K562 (cell line): ENCODE data around the gene AKNA. TPM values are rescaled to one million over a fixed set of nuclear protein-coding genes. Genes with fewer than 3 reads are reported as not detected.

Source experiments
- ARID1B ChIP-seq: fragments of 450-650 bp; IDR thresholded peaks from 2 replicates; pipeline ENCODE4 v1.6.1; 2016; ENCODE audit warnings: antibody characterized with exemption, mild to moderate bottlenecking, inconsistent platforms
- BCL6 ChIP-seq: fragments of 250-450 bp; sonication (Bioruptor Pico); IDR thresholded peaks from 2 replicates; pipeline ENCODE4 v1.4.0; 2020
- C11orf30 ChIP-seq: fragments of 450-650 bp; IDR thresholded peaks from 2 replicates; pipeline ENCODE4 v1.6.1; 2016; ENCODE audit warnings: low read depth, mild to moderate bottlenecking
- GABPB1 ChIP-seq: sonication (generic); formaldehyde crosslinking; IDR thresholded peaks from 2 replicates; pipeline ENCODE4 v1.8.0; 2022; ENCODE audit warnings: mild to moderate bottlenecking, missing genetic modification reagents
- HNRNPL ChIP-seq: fragments of 200-400 bp; formaldehyde crosslinking; IDR thresholded peaks from 2 replicates; pipeline ENCODE4 v1.6.1; 2017; ENCODE audit warnings: low read depth, mild to moderate bottlenecking, low read length
- KHSRP ChIP-seq: fragments of 450-650 bp; IDR thresholded peaks from 2 replicates; pipeline ENCODE4 v1.6.1; 2017
- MED1 ChIP-seq: sonication (generic); formaldehyde crosslinking; IDR thresholded peaks from 2 replicates; pipeline ENCODE4 v1.8.1; 2023; ENCODE audit warnings: missing genetic modification reagents, borderline replicate concordance
- MEF2A ChIP-seq: IDR thresholded peaks from 2 replicates; pipeline ENCODE4 v1.6.1; 2011; ENCODE audit warnings: low read depth, mild to moderate bottlenecking, low read length, moderate library complexity; ENCODE audit not compliant: control insufficient read depth
- NCOR1 ChIP-seq: fragments of 450-650 bp; IDR thresholded peaks from 2 replicates; pipeline ENCODE4 v1.6.1; 2016; ENCODE audit warnings: mild to moderate bottlenecking, moderate library complexity
- NUFIP1 ChIP-seq: fragments of 450-650 bp; IDR thresholded peaks from 2 replicates; pipeline ENCODE4 v1.6.1; 2018; ENCODE audit not compliant: partially characterized antibody
- PCBP2 ChIP-seq: fragments of 200-400 bp; formaldehyde crosslinking; IDR thresholded peaks from 2 replicates; pipeline ENCODE4 v1.6.1; 2018; ENCODE audit warnings: low read length, low read depth, mild to moderate bottlenecking, moderate library complexity; ENCODE audit not compliant: poor library complexity, severe bottlenecking
- PHB ChIP-seq: fragments of 250-450 bp; sonication (Bioruptor Pico); IDR thresholded peaks from 2 replicates; pipeline ENCODE4 v1.5.0; 2021
- POLR3G ChIP-seq: IDR thresholded peaks from 2 replicates; pipeline ENCODE4 v1.6.1; 2011; ENCODE audit not compliant: insufficient read length, insufficient replicate concordance; ENCODE audit errors: extremely low read depth
- PRDM10 ChIP-seq: fragments of 450-650 bp; IDR thresholded peaks from 2 replicates; pipeline ENCODE4 v1.6.1; 2018; ENCODE audit not compliant: partially characterized antibody
- RBM14 ChIP-seq: fragments of 200-400 bp; formaldehyde crosslinking; IDR thresholded peaks from 2 replicates; pipeline ENCODE4 v1.6.1; 2018; ENCODE audit warnings: low read depth, mild to moderate bottlenecking, low read length, moderate library complexity, borderline replicate concordance; ENCODE audit not compliant: insufficient read depth
- SP1 ChIP-seq: sonication (generic); formaldehyde crosslinking; IDR thresholded peaks from 2 replicates; pipeline ENCODE4 v1.8.1; 2022; ENCODE audit warnings: mild to moderate bottlenecking, missing genetic modification reagents
- SRSF3 ChIP-seq: fragments of 200-400 bp; formaldehyde crosslinking; IDR thresholded peaks from 2 replicates; pipeline ENCODE4 v1.6.1; 2016; ENCODE audit warnings: mild to moderate bottlenecking, low read length, moderate library complexity; ENCODE audit not compliant: insufficient read depth
- STAG1 ChIP-seq: sonication (generic); formaldehyde crosslinking; IDR thresholded peaks from 2 replicates; pipeline ENCODE4 v1.5.0; 2020; ENCODE audit warnings: missing genetic modification reagents, borderline replicate concordance
- TAF15 ChIP-seq: fragments of 200-400 bp; formaldehyde crosslinking; IDR thresholded peaks from 2 replicates; pipeline ENCODE4 v1.6.1; 2017; ENCODE audit warnings: mild to moderate bottlenecking, low read depth, low read length, moderate library complexity
- TBP ChIP-seq: optimal IDR thresholded peaks from 2 replicates; pipeline ENCODE3; 2011; ENCODE audit warnings: low read depth, low read length, improper control_type of control experiment
- ZFP30 ChIP-seq: fragments of 250-450 bp; sonication (Bioruptor Pico); IDR thresholded peaks from 2 replicates; pipeline ENCODE4 v1.8.0; 2022; ENCODE audit warnings: moderate library complexity, mild to moderate bottlenecking, inconsistent platforms, borderline replicate concordance
- ZNF239 ChIP-seq: fragments of 250-450 bp; sonication (Bioruptor Pico); IDR thresholded peaks from 2 replicates; pipeline ENCODE4 v1.4.0; 2020; ENCODE audit warnings: mild to moderate bottlenecking
- ZNF347 ChIP-seq: fragments of 450-650 bp; formaldehyde crosslinking; IDR thresholded peaks from 2 replicates; pipeline ENCODE4 v1.4.0; 2020; ENCODE audit warnings: low read depth, mild to moderate bottlenecking, moderate library complexity
- ZNF551 ChIP-seq: fragments of 250-450 bp; sonication (Bioruptor Pico); IDR thresholded peaks from 2 replicates; pipeline ENCODE4 v1.5.0; 2021; ENCODE audit warnings: mild to moderate bottlenecking, moderate library complexity
- polyA plus RNA-seq, 8 experiments: library from polyadenylated mRNA; depleted of rRNA in 4 of 8; stranded (reverse) in 5 of 8; unstranded in 3 of 8; fragments of >200 nt; fragmentation: Nextera tagmentation in 2 of 8; fragmentation: Illumina TruSeq in 1 of 8; extraction: Ambion mirVana in 2 of 8; extraction: Trizol in 1 of 8; gene quantifications; 2 replicates each; pipeline versions ENCODE4 v1.2.1 to v1.2.3, GENCODE V29; 2011 to 2014; ENCODE audit warnings: inconsistent platforms in 1 of 8, missing spikeins in 1 of 8
- total RNA-seq, 7 experiments: library from RNA; depleted of rRNA in 6 of 7; stranded (reverse); fragments of >200 nt in 6 of 7; fragmentation: Illumina TruSeq in 2 of 7; extraction: Trizol in 2 of 7; gene quantifications; 2 replicates each; pipeline versions ENCODE4 v1.2.1 to v1.2.3, GENCODE V29; 2011 to 2021; ENCODE audit warnings: low replicate concordance in 1 of 7
- TF ChIP-seq, protein P1 (sequence below): fragments of 250-450 bp; sonication (Bioruptor Pico); IDR thresholded peaks from 2 replicates; pipeline ENCODE4 v1.9.0; 2021; ENCODE audit warnings: mild to moderate bottlenecking
- TF ChIP-seq, protein P2 (sequence below): sonication (generic); formaldehyde crosslinking; IDR thresholded peaks from 2 replicates; pipeline ENCODE4 v1.8.0; 2023; ENCODE audit warnings: mild to moderate bottlenecking, missing genetic modification reagents

AKNA gene
- total and polyA plus RNA-seq, 9 of the 15 experiments (the other 6 are each of a cell fraction or from before 2014, with no cell fraction given), result 0.29 to 20.5 (median 3.9) TPM

- TF ChIP-seq TAF15 (no peak), PRDM10 (peak; percentile 64), ZNF347 (no peak), ZNF551 (CRISPR knock-in tag) (no peak), ZNF239 (CRISPR knock-in tag) (no peak), SP1 (CRISPR knock-in tag) (no peak), POLR3G (no peak), KHSRP (no peak), GABPB1 (no peak), PHB (no peak), NCOR1 (no peak), STAG1 (CRISPR knock-in tag) (no peak), BCL6 (CRISPR knock-in tag) (no peak), NUFIP1 (no peak), ZFP30 (CRISPR knock-in tag) (no peak), SRSF3 (no peak), HNRNPL (no peak), TBP (no peak), C11orf30 (peak; percentile 57), MEF2A (no peak), MED1 (CRISPR knock-in tag) (no peak), PCBP2 (no peak), ARID1B (peak; percentile 36; the same call in 1 of the 2 replicates), RBM14 (no peak)
- TF ChIP-seq, protein P1, sequence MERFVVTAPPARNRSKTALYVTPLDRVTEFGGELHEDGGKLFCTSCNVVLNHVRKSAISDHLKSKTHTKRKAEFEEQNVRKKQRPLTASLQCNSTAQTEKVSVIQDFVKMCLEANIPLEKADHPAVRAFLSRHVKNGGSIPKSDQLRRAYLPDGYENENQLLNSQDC (CRISPR knock-in tag), result no peak
- TF ChIP-seq, protein P2, sequence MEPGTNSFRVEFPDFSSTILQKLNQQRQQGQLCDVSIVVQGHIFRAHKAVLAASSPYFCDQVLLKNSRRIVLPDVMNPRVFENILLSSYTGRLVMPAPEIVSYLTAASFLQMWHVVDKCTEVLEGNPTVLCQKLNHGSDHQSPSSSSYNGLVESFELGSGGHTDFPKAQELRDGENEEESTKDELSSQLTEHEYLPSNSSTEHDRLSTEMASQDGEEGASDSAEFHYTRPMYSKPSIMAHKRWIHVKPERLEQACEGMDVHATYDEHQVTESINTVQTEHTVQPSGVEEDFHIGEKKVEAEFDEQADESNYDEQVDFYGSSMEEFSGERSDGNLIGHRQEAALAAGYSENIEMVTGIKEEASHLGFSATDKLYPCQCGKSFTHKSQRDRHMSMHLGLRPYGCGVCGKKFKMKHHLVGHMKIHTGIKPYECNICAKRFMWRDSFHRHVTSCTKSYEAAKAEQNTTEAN (CRISPR knock-in tag), result no peak
Observed at GRCh38 chr9:114348906-114349482, 38.8 kb downstream of the AKNA start (continued).
